Activated T-cell treated with anti-CD3 and anti-CD28 coated beads for 1 hour (primary cell): ENCODE results near the gene GPATCH2L.

ENCODE experiments used
- DNase-seq: peaks from one replicate; pipeline ENCODE4 v3.0.0-alpha.2; 2020; ENCODE audit warnings: low read depth

GPATCH2L gene

DNA sequence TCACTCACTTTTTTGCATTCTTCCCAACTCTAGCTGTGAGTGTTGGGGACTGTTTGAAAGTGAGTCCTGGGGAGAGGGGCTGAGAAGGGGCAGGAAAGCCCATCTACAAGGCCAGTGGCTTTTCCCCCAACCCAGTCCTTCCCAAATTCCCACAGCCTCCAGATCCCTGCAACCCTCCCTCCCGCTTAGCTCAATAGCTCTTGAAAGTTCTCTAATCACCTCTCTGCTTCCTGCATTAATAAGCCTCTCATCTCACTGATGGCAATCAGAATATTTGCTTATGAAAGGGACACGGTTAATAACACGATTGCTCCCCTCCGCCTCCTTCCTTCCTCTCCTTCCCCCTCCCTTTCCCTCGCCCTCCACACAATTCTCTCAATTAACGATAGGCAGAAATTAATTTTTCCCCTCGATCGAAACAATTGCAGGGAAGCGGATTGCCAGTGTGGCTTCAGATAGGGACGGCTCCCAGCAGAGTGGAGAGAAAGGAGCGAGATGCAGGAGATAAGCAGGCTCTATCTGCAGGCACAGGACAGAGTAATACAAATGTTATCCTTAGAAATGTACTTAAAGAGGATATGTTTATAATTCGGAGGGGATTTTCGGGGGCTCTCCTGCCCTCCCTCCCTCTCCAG is 15.1 kb upstream of the GPATCH2L start:
- no peak for DNase-seq

DNA sequence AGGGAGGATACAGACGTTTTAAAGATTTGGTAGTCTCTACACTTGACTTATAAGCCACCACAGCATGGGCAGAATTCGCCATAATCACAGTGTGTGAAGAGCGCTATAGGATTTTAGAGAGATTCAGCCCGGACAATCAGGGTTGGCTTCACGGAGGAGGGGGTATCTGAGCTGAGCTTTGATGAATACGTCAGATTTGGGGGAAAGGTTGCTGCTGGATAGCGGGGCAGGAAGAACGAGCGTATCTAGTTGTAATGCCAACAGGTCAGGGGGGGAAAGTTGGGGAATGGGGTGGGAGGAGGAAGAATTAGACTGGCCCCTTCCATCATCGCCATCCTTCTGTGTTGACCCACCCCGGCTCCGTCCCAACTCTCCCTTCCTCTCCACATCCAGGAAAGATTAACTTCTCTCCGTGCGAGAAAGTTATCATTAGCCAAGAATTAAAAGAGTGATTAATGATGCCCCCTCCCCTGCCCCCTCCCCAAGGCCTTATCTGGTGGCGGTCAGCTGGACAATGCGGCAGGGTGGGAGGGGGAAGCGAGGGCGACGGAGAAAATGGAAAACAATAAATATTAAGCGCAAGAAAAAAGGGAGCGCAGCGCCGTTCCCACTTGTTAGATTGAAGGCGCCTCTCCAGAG is 13.5 kb upstream of the GPATCH2L start:
- no peak for DNase-seq

DNA sequence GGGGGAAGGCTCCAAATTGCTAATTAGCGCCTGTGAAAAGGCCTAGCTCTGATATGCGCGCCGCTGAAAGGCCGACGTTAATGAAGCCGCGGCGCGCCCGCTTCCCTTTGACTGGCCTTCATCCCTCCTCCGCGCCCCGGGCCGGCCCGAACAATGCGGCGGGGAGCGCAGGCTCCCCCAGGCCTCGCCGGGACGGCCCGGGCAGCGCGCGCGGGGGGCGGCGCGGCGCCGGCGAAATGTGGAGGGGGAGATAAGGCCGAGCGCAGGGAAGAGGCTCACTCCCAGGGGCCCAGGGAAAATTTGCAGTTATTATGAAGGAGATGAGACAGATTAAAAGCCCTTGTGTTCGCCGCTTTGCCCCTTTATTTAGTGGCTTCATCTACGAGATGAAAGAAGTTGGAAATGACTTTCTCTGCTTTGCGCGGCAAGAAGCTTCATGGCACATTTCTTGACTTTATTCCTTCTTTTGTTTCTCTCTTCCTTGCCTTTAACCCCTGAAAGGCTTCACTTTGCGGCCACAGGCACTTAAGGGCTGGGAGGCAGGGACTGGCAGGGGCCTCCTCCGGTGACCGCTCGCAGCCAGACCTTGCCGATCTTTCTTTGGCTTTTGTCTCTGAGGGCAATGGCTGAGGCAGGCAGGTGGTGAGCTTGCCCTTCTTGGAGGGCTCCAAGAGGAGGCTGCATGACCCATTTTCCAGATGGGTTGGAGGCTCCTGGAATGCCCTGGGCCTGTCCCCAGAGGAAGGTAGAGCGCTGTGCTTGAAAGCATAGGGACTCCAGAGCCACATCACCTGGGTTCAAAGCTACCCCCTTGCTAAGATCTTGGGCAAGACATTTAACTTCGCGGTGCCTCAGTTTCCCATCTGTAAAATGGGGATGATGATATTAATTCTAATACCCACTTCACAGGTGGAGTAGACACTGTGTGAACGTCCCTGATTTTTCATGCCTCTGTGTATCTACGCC is 12.7 kb upstream of the GPATCH2L start:
- no peak for DNase-seq

- no peak for DNase-seq
Observed at GRCh38 chr14:76143642-76144041, 8.1 kb upstream of the GPATCH2L start.

DNA sequence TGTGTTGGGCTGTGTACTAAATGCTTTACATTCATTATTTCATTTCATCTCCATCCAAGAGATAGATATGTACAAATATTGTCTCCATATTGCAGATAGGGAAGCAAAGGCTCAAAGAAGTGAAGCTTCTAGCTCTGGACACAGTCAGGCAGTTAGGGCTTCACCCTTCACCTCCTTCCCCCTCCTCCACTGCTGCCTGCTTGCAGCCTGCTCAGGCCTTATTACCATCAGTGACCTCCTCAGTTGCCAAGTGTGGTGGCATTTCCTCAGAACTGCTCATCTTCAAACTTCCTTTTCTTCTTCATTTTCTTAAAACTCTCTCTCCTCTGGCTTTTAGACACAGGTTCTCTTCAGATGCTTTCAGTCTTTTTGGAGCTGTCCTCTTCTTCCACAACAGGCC is 4.7 kb upstream of the GPATCH2L start:
- no peak for DNase-seq

DNA sequence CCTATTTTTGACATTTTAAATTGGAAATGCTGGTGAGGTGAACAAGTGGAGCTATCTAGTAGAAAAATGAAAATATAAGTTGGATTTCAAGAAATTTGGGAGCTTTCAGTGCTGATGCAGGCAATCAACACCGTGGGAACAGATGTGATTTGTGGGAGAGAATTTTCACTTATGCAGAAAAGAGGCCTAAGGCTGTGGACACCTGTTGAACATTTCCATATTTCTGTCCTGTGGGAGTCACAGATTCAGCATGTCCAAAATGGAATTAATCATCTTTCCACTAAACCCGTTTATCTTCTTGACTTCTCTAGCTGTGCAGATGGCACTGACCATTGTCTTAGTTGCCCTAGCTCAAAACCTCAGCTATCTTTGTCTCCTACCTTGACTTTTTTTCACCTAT is 2.5 kb upstream of the GPATCH2L start:
- no peak for DNase-seq

DNA sequence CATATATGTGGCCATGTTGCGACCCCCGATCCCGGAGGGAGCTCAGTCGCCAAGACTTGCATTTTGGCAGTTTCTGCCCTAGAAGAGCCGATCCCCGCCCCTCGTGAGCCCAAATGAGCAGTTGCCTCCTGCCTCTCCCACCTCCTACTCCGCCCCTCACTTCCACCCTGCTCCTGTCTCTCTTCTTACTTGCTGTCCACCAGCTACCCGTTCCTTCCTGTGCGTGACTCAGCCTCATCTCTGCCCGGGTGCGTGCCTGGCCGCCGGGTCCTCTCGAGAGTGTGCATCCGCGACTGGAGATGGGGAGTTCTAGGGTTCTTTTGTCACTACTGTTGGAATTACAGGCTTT is 585 bp downstream of the GPATCH2L start:
- peak; percentile 51 for DNase-seq

GRCh38 chr14:76153919-76154318 is 2.2 kb downstream of the GPATCH2L start:
- DNase-seq: no peak

GRCh38 chr14:76154539-76155126 is 2.9 kb downstream of the GPATCH2L start:
- no peak for DNase-seq

DNA sequence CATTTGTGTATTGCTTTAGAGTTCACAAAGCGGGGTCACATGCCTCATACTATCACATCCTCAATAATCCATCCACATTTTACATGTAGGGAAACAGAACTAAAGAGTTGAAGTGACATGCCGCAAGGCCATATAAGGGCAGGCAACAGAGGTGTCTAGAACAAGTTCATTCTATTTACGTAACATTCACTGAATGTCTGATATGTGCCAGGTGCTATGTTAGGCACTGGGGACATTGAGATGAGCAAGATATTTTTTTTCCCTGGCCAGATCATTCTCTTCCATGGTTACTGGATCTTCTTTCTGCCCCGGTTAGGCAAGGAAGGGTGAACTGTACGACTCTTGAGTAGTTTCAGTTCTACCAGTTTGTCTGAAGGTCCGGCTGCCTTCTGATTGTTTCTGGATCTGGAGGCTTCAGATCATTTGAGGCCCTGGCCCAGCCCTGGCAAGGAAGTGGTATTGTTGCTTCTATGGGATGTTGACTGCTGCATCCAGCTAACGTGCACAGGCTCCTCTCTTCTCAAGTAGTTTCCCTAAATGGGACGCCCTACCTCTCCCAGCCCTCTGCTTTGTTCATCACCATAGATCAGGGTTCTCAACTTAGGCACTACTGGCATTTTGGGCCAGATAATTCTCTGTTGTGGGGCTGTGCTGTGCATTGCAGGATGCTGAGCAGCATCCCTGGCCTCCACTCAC is 12.1 kb downstream of the GPATCH2L start:
- no peak for DNase-seq

- DNase-seq: no peak
Observed at GRCh38 chr14:76168531-76168930, 16.8 kb downstream of the GPATCH2L start.

- DNase-seq: no peak
Observed at GRCh38 chr14:76169776-76170175, 18.1 kb downstream of the GPATCH2L start.

- DNase-seq: no peak
Observed at GRCh38 chr14:76174982-76175381, 23.3 kb downstream of the GPATCH2L start.

DNA sequence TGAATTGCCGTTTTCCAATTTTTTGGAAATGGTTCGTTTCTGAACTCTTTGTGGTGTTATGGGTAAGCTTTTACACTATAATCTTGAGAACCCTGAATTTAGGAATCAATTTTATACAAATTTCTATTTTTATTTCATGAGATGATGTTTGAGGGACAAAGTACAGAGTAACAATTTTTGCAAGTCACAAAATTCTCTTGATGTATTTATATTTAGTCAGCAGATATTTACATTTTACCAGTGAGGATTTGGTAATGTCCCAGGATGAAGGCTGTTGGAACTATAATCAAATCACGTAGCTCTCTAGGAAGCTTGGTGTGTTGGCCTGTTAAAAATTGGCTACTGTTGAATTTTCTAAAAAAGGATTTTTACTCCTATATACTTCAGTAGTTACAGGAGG is 24.2 kb downstream of the GPATCH2L start:
- DNase-seq: no peak

- DNase-seq: no peak
Observed at GRCh38 chr14:76181546-76181945, 29.8 kb downstream of the GPATCH2L start.

- DNase-seq: no peak
Observed at GRCh38 chr14:76186308-76187027, 34.7 kb downstream of the GPATCH2L start.

DNA sequence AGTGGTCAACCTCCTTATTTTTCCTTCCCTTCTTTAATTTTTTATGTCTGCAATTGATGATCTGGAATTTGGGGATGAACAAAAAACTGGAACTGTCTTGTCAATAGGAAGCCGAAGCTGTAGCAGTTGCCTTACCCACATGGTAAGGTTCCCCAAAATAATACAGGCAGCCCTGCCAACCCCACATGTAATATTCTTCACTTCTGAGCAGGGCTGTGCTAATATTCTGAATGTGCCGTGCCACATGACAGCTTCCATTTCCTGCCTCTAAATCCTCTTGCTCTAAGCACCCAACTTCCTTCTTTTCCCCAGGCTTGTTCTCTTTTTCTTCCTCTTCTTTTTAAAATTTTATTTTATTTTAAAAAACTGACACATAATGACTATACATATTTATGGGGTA is 39.6 kb downstream of the GPATCH2L start:
- no peak for DNase-seq

DNA sequence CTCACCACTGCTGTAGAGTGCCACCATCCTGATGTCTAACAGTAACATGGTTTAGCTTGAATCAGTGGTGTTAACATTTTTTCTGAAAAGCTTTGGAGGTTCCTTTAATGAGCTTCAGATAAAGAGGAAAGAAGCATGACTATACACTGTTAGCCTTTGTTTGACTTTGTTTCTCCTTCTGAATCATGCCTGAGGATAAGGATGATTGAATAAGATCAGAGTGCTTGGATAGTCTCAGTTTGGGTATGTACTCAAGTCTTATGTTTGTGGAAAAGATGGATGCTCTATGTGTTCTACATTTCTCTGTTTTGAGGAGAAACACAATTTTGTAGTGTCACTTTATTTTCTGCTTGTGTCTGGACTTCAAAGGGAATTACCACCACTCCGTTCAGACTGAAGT is 42.0 kb downstream of the GPATCH2L start:
- no peak for DNase-seq

- no peak for DNase-seq
Observed at GRCh38 chr14:76194327-76194726, 42.6 kb downstream of the GPATCH2L start.

DNA sequence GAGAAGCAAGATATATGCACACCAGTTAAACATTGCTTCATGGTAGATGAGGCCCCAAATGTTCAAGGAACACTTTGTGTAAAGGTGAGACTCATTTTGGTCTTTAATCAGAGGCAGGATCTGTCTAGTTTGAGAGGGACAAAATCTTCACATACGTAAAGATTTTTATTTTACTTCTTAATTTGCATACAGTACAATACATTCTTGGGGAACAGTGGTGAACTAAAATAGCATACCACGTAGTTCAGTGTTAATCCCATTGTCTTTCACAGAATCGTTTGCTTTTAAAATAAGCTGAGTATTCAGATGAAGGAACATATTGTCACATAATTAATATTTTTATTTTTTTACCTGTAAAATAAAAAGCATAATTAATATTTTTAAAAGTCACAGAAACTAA is 43.3 kb downstream of the GPATCH2L start:
- no peak for DNase-seq

DNA sequence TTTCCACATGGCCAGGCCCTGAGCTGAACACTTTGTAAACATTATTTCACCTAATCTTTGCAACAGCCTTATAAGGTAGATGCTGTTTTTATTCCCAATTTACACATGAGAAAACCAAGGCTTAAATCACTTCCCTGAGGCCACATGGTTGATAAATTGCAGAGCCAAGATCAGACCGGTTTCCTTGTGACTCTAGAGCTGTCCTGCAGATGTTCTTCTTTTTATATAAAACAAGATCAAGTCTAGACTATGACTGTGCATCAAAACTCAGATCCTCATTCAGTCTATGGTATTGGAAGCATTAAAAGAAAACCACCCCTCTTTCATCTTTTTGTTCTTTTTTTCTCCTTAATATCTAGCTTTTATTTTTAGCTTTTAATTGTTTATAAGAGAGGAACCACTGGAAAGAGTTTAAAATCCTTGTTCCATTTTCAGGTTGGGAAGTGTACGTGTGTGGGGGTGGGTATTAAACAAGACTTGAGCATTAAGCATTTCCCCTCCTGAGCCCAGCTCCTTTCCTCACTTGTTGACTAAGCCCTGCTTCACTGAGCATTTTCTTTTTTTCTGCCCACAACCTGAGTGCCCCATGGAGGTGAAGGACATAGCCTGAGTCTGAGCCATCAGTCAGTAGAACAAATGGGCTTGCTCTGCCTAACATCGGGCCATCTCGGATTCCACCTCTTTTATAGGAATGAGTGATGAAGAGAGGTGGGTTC is 45.4 kb downstream of the GPATCH2L start:
- no peak for DNase-seq
